Osteoblast (primary cell): ENCODE data around the gene DNAJC18. TPM values are rescaled to one million over a fixed set of nuclear protein-coding genes. Genes with fewer than 3 reads are reported as not detected.
A peak's percentile ranks its signal among the peaks of the same experiment; 100 is the strongest.
"Not testable (repeated sequence)": the region's sequence is repeated elsewhere in the genome, so short reads cannot be mapped to it uniquely, and the experiment has no call there.

ENCODE experiments used
- DNase-seq: peaks from one replicate; pipeline ENCODE4 v3.0.0; 2011; ENCODE audit warnings: low spot score, mixed read lengths; ENCODE audit not compliant: insufficient read length; ENCODE audit errors: missing footprints
- H2AFZ ChIP-seq: 2 replicates; pipeline ENCODE4 v1.6.0; 2011; ENCODE audit warnings: mild to moderate bottlenecking, low read length
- H3K27ac ChIP-seq: 2 replicates; pipeline ENCODE4 v1.5.1; 2011; ENCODE audit warnings: mild to moderate bottlenecking, low read depth, low read length, moderate library complexity
- H3K27me3 ChIP-seq: 2 replicates; pipeline ENCODE4 v1.6.0; 2012; ENCODE audit warnings: mild to moderate bottlenecking, control low read depth, inconsistent platforms, low read length, moderate library complexity; ENCODE audit not compliant: insufficient read depth
- H3K36me3 ChIP-seq: 2 replicates; pipeline ENCODE4 v1.5.1; 2011; ENCODE audit warnings: mild to moderate bottlenecking, low read length, control low read depth, moderate library complexity; ENCODE audit not compliant: insufficient read depth
- H3K4me1 ChIP-seq: 2 replicates; pipeline ENCODE4 v1.5.1; 2011; ENCODE audit warnings: mild to moderate bottlenecking, low read length, control low read depth, moderate library complexity; ENCODE audit not compliant: insufficient read depth
- H3K4me2 ChIP-seq: 2 replicates; pipeline ENCODE4 v1.6.0; 2011; ENCODE audit warnings: mild to moderate bottlenecking, low read length; ENCODE audit not compliant: insufficient read depth
- H3K4me3 ChIP-seq: fragments of 200-600 bp; sonication (generic); 3 replicates; pipeline ENCODE4 v1.5.1; 2012; ENCODE audit warnings: mild to moderate bottlenecking, low read length, inconsistent platforms; ENCODE audit not compliant: insufficient read depth
- H3K79me2 ChIP-seq: 2 replicates; pipeline ENCODE4 v1.6.0; 2012; ENCODE audit warnings: mild to moderate bottlenecking, low read length, control low read depth, inconsistent platforms; ENCODE audit not compliant: insufficient read depth
- H3K9me3 ChIP-seq: 2 replicates; pipeline ENCODE4 v1.5.1; 2011; ENCODE audit warnings: low read depth, low read length, control low read depth
- H4K20me1 ChIP-seq: 2 replicates; pipeline ENCODE4 v1.6.0; 2012; ENCODE audit warnings: mild to moderate bottlenecking, low read length, control low read depth; ENCODE audit not compliant: insufficient read depth
- CTCF ChIP-seq: IDR thresholded peaks from 2 replicates; pipeline ENCODE4 v1.5.1; 2011; ENCODE audit warnings: mild to moderate bottlenecking, low read depth, low read length, moderate library complexity; ENCODE audit errors: extremely low read depth
- total RNA-seq: library from RNA; depleted of rRNA; stranded (reverse); fragments of >200 nt; gene quantifications from 2 replicates; pipeline ENCODE4 v1.2.3, GENCODE V29; 2012

DNAJC18 gene
- total RNA-seq, 1 donor, result 16.3 TPM

- Histone ChIP-seq H3K9me3 (no peaks in the 10 kb centered on the region), H3K36me3 (peaks cover 7% of the 10 kb centered on the region), H3K27me3 (no peaks in the 10 kb centered on the region), H2AFZ (no peak overlapping the region), H3K27ac (no peak overlapping the region), H3K4me2 (no peak overlapping the region), H3K4me3 (no peak overlapping the region), H3K79me2 (no peaks in the 10 kb centered on the region), H4K20me1 (no peaks in the 10 kb centered on the region), H3K4me1 (no peaks in the 10 kb centered on the region)
- no peak for TF ChIP-seq CTCF
- DNase-seq, result no peak
Observed at GRCh38 chr5:139413153-139413552, 26.2 kb downstream of the DNAJC18 start.

- peaks cover 3% of the 10 kb centered on the region for H3K36me3 ChIP-seq
- no peaks in the 10 kb centered on the region for H3K4me1 ChIP-seq
- no peak overlapping the region for H3K4me2 ChIP-seq
- H3K4me3 ChIP-seq, result no peak overlapping the region
- no peak overlapping the region for H3K27ac ChIP-seq
- H3K9me3 ChIP-seq, result no peaks in the 10 kb centered on the region
- peak; percentile 48 for DNase-seq
- peak overlapping the region; percentile 6 for H2AFZ ChIP-seq
- H3K27me3 ChIP-seq, result no peaks in the 10 kb centered on the region
- no peaks in the 10 kb centered on the region for H4K20me1 ChIP-seq
- TF ChIP-seq CTCF, result no peak
- H3K79me2 ChIP-seq, result no peaks in the 10 kb centered on the region
Observed at GRCh38 chr5:139410993-139411828, 28.1 kb downstream of the DNAJC18 start.

- Histone ChIP-seq H3K36me3 (peaks cover 3% of the 10 kb centered on the region), H3K9me3 (no peaks in the 10 kb centered on the region), H3K27me3 (no peaks in the 10 kb centered on the region), H3K27ac (no peak overlapping the region), H4K20me1 (no peaks in the 10 kb centered on the region), H3K4me3 (no peak overlapping the region), H3K4me1 (no peaks in the 10 kb centered on the region), H2AFZ (no peak overlapping the region), H3K4me2 (no peak overlapping the region), H3K79me2 (no peaks in the 10 kb centered on the region)
- no peak for DNase-seq
- TF ChIP-seq CTCF, result no peak
Observed at GRCh38 chr5:139410121-139410992, 29.0 kb downstream of the DNAJC18 start.

GRCh38 chr5:139409116-139409515 is 30.2 kb downstream of the DNAJC18 start:
- H3K36me3 ChIP-seq, result not testable (repeated sequence)

More at GRCh38 chr5:139409116-139409515, 30.2 kb downstream of the DNAJC18 start:
- not testable (repeated sequence) for H3K79me2 ChIP-seq, H3K27me3 ChIP-seq, DNase-seq, H4K20me1 ChIP-seq, H2AFZ ChIP-seq, H3K9me3 ChIP-seq, H3K27ac ChIP-seq, H3K4me2 ChIP-seq, H3K4me1 ChIP-seq, H3K4me3 ChIP-seq
